AG04450 (cell line): ENCODE results near the gene RASA3. TPM values are rescaled to one million over a fixed set of nuclear protein-coding genes. Genes with fewer than 3 reads are reported as not detected.

Experiments used
- CTCF ChIA-PET: fragments of 300-600, 350-600 bp; formaldehyde crosslinking; extraction: SDS; loops from one replicate; lab custom pipeline; 2022; ENCODE audit warnings: antibody characterized with exemption, inconsistent platforms; lab: Charles Lee
- POLR2A ChIA-PET: fragments of 350-600 bp; formaldehyde crosslinking; extraction: SDS; loops from one replicate; lab custom pipeline; 2021; ENCODE audit warnings: antibody characterized with exemption, inconsistent platforms; lab: Yijun Ruan, JAX
- DNase-seq: peaks from one replicate; pipeline ENCODE4 v3.0.0-alpha.2; 2011; ENCODE audit warnings: low read depth, low spot score
- H3K27ac ChIP-seq: one replicate; pipeline ENCODE4 v1.5.1; 2012; ENCODE audit warnings: low read depth, low read length, control low read depth
- H3K27me3 ChIP-seq: one replicate; pipeline ENCODE4 v1.6.0; 2012; ENCODE audit warnings: low read length; ENCODE audit not compliant: control insufficient read depth, insufficient read depth
- H3K4me3 ChIP-seq: 2 replicates; pipeline ENCODE4 v1.5.1; 2011; ENCODE audit warnings: mild to moderate bottlenecking, low read depth, low read length, control low read depth
- H3K9me3 ChIP-seq: 2 replicates; pipeline ENCODE4 v1.5.1; 2012; ENCODE audit warnings: low read length; ENCODE audit not compliant: control insufficient read depth, insufficient read depth
- polyA plus RNA-seq: library from polyadenylated mRNA; depleted of rRNA; stranded (reverse); fragments of >200 nt; gene quantifications from 2 replicates; pipeline ENCODE4 v1.2.3, GENCODE V29; 2011
- TF ChIP-seq, protein P1 (sequence below): IDR thresholded peaks from 2 replicates; pipeline ENCODE4 v1.5.1; 2011; ENCODE audit warnings: low read depth, low read length, control low read depth, inconsistent platforms

The RASA3 gene
- polyA plus RNA-seq, 1 experiment: 25.2 TPM

DNA sequence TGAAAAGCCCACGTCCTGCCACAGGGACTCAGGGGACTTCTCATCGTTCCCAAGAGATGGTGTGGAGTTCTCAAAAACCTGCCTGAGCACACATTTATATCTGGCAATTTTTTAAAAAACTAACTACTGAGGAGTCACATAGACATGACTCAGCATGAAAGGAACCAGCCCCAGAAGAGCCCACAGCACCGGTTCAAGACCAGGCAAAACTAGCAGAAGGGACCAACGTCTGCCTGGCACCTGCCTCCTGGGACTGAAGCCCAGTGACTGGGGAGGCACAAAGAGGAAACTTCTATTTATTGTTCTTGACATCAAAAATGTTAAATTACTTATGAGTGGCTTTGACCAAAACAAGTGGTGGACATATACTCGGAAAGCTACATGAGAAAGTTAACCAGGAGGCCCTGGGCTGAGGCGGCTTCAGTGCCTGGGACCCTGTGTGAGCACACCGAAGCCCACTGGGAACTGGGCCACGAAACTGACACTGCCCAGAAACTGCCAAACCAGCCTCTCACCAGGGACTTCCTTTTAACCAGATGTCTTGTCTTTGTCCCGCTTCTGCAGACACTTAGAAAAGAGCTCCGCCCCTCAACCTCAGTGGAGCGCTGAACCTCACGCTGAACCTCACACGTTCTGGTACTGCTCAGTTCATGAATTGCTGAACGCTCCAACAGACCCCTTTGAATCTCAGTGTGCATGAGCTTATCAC, 184.2 kb downstream of the RASA3 start:
- ChIA-PET POLR2A (no interaction called here), CTCF (interaction anchor here (1.4 kb wide), 1 partner anchor 13 kb away, joined by 4 read pairs; no protein-coding TSS in a partner anchor)
- Histone ChIP-seq H3K9me3 (no peaks in the 10 kb centered on the region; the same call in 1 of the 2 replicates), H3K4me3 (no peak overlapping the region), H3K27ac (no peak overlapping the region), H3K27me3 (no peaks in the 10 kb centered on the region)
- TF ChIP-seq, protein P1, sequence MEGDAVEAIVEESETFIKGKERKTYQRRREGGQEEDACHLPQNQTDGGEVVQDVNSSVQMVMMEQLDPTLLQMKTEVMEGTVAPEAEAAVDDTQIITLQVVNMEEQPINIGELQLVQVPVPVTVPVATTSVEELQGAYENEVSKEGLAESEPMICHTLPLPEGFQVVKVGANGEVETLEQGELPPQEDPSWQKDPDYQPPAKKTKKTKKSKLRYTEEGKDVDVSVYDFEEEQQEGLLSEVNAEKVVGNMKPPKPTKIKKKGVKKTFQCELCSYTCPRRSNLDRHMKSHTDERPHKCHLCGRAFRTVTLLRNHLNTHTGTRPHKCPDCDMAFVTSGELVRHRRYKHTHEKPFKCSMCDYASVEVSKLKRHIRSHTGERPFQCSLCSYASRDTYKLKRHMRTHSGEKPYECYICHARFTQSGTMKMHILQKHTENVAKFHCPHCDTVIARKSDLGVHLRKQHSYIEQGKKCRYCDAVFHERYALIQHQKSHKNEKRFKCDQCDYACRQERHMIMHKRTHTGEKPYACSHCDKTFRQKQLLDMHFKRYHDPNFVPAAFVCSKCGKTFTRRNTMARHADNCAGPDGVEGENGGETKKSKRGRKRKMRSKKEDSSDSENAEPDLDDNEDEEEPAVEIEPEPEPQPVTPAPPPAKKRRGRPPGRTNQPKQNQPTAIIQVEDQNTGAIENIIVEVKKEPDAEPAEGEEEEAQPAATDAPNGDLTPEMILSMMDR: no peak
- DNase-seq: no peak

DNA sequence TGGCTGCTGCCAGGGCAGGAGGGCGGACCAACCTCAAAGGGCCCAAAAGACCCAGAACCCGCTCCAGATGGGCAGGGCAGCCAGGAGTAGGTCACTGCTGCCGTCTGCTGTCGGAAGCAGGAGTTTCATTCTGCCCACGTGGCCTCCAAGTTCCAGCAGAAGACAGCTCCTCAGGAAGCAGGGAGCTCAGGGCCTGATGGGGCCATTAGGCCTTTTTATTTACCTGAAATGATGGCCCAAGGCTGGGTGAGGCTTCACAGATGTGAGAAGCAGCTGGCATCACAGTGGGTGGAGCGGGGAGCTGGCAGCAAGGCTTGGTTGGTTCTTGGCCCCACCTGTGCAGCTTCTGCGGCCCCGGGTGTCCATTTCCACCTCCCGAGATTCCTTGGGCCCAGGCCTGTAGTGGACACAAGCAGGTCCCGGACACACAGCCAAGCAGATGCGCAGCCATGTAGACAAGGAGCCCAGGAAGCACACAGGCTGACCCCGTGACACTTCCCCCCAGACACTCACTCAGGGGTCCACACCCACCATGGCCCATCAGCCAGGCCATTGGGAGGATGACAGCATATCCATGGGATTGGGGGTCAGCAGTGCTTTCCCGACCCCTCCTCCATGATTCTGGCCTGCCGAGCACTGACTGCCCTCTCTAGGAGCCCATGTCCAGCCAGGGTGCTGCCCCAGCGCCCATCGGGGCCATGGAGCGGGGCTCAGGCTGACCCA, 185.0 kb downstream of the RASA3 start:
- CTCF ChIA-PET: interaction anchor here (0.6 to 1.4 kb wide), 4 partner anchors 14 to 131 kb away, joined by 3 to 4 read pairs (median 4); no protein-coding TSS in a partner anchor
- H3K27ac ChIP-seq: no peak overlapping the region

DNA sequence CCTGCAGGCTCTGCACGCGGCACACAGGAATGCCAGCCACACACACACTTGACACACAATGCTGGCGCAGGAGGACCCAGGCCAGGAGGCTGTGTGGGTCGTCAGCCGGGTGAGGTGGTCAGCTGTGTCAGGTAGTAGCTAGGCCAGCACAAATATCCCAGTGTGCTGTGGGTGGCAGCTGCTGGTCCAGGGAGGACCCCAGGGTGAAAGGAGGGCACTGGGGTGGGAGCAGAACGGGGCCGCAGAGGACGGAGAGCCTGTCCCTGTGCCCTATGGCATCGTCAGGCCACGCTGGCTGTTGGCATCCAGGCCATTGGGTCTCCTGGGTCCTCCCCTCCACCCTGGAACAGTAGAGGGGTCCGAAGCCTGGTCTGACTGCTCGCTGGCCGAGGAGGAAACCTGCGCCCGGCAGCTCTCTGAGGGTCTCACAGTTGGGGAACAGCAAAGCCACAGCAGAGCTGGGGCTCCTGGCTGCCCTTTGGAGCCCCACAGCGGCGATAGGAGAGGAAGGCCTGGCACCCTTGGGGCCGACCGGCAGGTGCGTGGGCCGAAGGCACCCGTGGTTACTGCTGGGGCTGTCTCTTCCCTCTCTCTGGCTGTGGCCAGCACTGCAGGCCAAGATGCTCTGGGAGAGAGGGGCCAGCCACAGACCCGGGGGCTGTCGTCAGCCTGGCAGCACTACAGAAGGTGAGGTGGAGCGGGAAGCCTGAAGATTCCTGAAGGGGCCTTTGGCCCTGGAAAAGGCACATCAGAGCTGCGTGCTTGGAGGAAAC, 185.8 kb downstream of the RASA3 start:
- Histone ChIP-seq H3K9me3 (peaks cover 5% of the 10 kb centered on the region; the same call in 1 of the 2 replicates), H3K4me3 (no peak overlapping the region), H3K27ac (no peak overlapping the region), H3K27me3 (no peaks in the 10 kb centered on the region)
- TF ChIP-seq, protein P1: no peak
- ChIA-PET CTCF (interaction anchor here (1.3 to 1.4 kb wide), 3 partner anchors 14 to 130 kb away, joined by 3 to 4 read pairs (median 4); no protein-coding TSS in a partner anchor), POLR2A (no interaction called here)
- no peak for DNase-seq

More for the DNA sequence above, 185.0 kb downstream of the RASA3 start:
- Histone ChIP-seq H3K4me3 (no peak overlapping the region), H3K27me3 (no peaks in the 10 kb centered on the region), H3K9me3 (peaks cover 5% of the 10 kb centered on the region; the same call in 1 of the 2 replicates)
- POLR2A ChIA-PET: no interaction called here
- no peak for DNase-seq
- TF ChIP-seq, protein P1: peak; percentile 62

DNA sequence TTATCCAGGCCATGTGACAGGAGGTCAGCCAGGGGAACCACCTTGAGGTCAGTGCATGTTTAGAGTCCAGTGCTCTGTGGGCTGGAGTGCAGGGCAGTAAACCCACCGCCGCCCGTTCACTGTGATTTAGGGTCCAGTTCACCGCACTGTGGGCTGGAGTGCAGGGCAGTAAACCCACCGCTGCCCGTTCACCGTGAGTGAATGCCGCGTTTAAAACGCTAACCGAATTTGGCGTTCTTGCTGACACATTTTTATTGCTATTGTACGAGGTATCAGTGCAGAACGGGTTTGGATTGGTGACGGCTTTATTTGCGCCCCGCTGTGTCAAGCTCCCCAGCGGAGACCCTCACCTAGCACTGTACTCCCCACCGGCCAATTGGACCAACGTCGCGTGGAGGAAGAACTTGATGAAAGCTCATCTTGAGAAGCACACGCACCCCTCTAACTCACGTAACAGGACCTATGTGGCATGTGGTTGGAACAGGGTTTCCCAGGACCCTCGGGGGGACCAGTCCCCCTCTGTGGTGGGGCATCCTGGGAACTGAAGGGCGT, 186.5 kb downstream of the RASA3 start:
- DNase-seq: no peak
- CTCF ChIA-PET: interaction anchor here (0.6 to 0.7 kb wide), 2 partner anchors 125 to 222 kb away, joined by 3 read pairs; no protein-coding TSS in a partner anchor
- Histone ChIP-seq H3K4me3 (no peak overlapping the region), H3K27me3 (no peaks in the 10 kb centered on the region), H3K27ac (no peak overlapping the region), H3K9me3 (peaks cover 5% of the 10 kb centered on the region; the same call in 1 of the 2 replicates)
- POLR2A ChIA-PET: no interaction called here
- TF ChIP-seq, protein P1: no peak
